WTC11 (cell line): ENCODE data around the gene MRM3.

ENCODE experiments used
- AFF4 ChIP-seq: sonication (generic); formaldehyde crosslinking; IDR thresholded peaks from 2 replicates; pipeline ENCODE4 v1.8.1; 2023; ENCODE audit warnings: mild to moderate bottlenecking, missing genetic modification reagents, borderline replicate concordance
- CTCF ChIP-seq: fragments of 200-600 bp; IDR thresholded peaks from 2 replicates; pipeline ENCODE4 v1.8.0; 2022; ENCODE audit warnings: antibody characterized with exemption
- ELF4 ChIP-seq: sonication (generic); formaldehyde crosslinking; IDR thresholded peaks from 2 replicates; pipeline ENCODE4 v1.8.1; 2022; ENCODE audit warnings: low read depth, mild to moderate bottlenecking, moderate library complexity, missing genetic modification reagents
- ETV6 ChIP-seq: sonication (generic); formaldehyde crosslinking; IDR thresholded peaks from 2 replicates; pipeline ENCODE4 v1.8.1; 2022; ENCODE audit warnings: mild to moderate bottlenecking, missing genetic modification reagents
- FOXJ3 ChIP-seq: sonication (generic); formaldehyde crosslinking; IDR thresholded peaks from 2 replicates; pipeline ENCODE4 v1.9.0; 2021; ENCODE audit warnings: missing genetic modification reagents, mild to moderate bottlenecking, borderline replicate concordance
- MXD4 ChIP-seq: fragments of 250-450 bp; sonication (Bioruptor Pico); IDR thresholded peaks from 2 replicates; pipeline ENCODE4 v1.8.0; 2021; ENCODE audit warnings: mild to moderate bottlenecking, moderate library complexity, borderline replicate concordance
- MYBL2 ChIP-seq: sonication (generic); formaldehyde crosslinking; IDR thresholded peaks from 2 replicates; pipeline ENCODE4 v1.8.1; 2023; ENCODE audit warnings: mild to moderate bottlenecking, moderate library complexity, missing genetic modification reagents
- SP1 ChIP-seq: sonication (generic); formaldehyde crosslinking; conservative IDR thresholded peaks from 2 replicates; pipeline ENCODE4 v1.8.1; 2022; ENCODE audit warnings: missing genetic modification reagents
- TP53 ChIP-seq: sonication (generic); formaldehyde crosslinking; IDR thresholded peaks from 2 replicates; pipeline ENCODE4 v1.8.1; 2023; ENCODE audit warnings: mild to moderate bottlenecking, missing genetic modification reagents
- USF2 ChIP-seq: sonication (generic); formaldehyde crosslinking; IDR thresholded peaks from 2 replicates; pipeline ENCODE4 v1.8.1; 2023; ENCODE audit warnings: mild to moderate bottlenecking, missing genetic modification reagents, moderate library complexity
- ZNF416 ChIP-seq: fragments of 250-450 bp; sonication (Bioruptor Pico); IDR thresholded peaks from 2 replicates; pipeline ENCODE4 v1.9.0; 2021; ENCODE audit warnings: mild to moderate bottlenecking, inconsistent platforms

GRCh38 chr17:797236-797840, 15.2 kb downstream of the MRM3 start:
- TF ChIP-seq CTCF, result no peak
- no peak for TF ChIP-seq TP53 (CRISPR knock-in tag)
- no peak for TF ChIP-seq ELF4
- TF ChIP-seq FOXJ3, result no peak
- TF ChIP-seq ETV6 (CRISPR knock-in tag), result no peak
- TF ChIP-seq ZNF416, result no peak
- TF ChIP-seq USF2 (CRISPR knock-in tag), result no peak
- no peak for TF ChIP-seq MYBL2 (CRISPR knock-in tag)
- no peak for TF ChIP-seq MXD4 (CRISPR knock-in tag)
- TF ChIP-seq AFF4 (CRISPR knock-in tag), result no peak
- no peak for TF ChIP-seq SP1
